ENCODE measurements around the gene PABPN1. TPM values are rescaled to one million over a fixed set of nuclear protein-coding genes. Genes with fewer than 3 reads are reported as not detected.

PABPN1 gene
- total and polyA plus RNA-seq, 2 of the 13 experiments (the other 11 are each of a cell fraction or from before 2014, with no cell fraction given) = 233 to 524 TPM

DNA sequence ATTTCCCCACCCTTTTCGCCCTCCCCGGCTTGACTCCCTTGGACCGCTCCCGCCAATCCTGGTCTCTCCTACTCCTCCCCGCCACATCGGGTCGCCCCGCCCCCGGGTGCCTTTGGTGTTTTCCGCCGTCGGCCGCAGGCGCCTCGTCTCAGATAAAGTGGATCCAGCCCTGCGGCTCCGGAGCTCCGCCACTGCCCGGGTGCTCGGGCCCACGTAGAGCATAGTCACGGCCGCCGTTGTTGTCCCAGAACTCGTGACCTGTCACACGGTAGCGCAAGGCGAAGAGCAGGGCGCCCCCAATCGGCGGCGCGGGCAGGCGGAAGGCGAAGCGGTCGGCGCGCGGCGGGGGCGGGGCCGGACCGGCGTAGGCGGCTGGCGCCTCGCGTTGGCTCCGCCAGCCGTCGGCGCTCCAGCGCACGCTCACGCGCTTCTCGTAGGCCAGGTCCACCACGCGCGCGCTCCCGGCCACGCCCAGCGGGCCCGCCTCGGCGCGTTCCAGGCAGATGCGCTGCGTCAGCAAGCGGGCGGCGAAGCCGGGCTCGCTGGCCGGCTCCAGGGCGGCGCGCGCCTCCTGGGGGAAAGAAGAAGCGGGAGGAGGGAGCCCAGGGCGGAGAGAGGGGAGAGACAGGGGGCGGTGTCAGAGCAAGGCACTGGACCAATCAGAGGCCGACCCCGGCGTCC is 19.8 kb upstream of the PABPN1 start (continued):
- TF ChIP-seq, protein P1, sequence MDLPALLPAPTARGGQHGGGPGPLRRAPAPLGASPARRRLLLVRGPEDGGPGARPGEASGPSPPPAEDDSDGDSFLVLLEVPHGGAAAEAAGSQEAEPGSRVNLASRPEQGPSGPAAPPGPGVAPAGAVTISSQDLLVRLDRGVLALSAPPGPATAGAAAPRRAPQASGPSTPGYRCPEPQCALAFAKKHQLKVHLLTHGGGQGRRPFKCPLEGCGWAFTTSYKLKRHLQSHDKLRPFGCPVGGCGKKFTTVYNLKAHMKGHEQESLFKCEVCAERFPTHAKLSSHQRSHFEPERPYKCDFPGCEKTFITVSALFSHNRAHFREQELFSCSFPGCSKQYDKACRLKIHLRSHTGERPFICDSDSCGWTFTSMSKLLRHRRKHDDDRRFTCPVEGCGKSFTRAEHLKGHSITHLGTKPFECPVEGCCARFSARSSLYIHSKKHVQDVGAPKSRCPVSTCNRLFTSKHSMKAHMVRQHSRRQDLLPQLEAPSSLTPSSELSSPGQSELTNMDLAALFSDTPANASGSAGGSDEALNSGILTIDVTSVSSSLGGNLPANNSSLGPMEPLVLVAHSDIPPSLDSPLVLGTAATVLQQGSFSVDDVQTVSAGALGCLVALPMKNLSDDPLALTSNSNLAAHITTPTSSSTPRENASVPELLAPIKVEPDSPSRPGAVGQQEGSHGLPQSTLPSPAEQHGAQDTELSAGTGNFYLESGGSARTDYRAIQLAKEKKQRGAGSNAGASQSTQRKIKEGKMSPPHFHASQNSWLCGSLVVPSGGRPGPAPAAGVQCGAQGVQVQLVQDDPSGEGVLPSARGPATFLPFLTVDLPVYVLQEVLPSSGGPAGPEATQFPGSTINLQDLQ (CRISPR knock-in tag; IDR thresholded peaks at IDR 0.05) = no peak
- peak; percentile 85 for TF ChIP-seq MIXL1 (CRISPR knock-in tag; IDR thresholded peaks at IDR 0.05)
- peak; percentile 28; the same call in 1 of the 2 replicates for TF ChIP-seq NFKB2 (CRISPR knock-in tag; IDR thresholded peaks at IDR 0.05; ENCODE audit: borderline replicate concordance)
- peak; percentile 82; the same call in 1 of the 2 replicates for TF ChIP-seq ZKSCAN8 (CRISPR knock-in tag; IDR thresholded peaks at IDR 0.05; ENCODE audit: borderline replicate concordance)
- no peak for TF ChIP-seq ZNF235 (CRISPR knock-in tag; IDR thresholded peaks at IDR 0.05; ENCODE audit: borderline replicate concordance)
- peak; percentile 12; the same call in 1 of the 2 replicates for TF ChIP-seq PITX1 (CRISPR knock-in tag; IDR thresholded peaks at IDR 0.05)
- TF ChIP-seq, protein P2, sequence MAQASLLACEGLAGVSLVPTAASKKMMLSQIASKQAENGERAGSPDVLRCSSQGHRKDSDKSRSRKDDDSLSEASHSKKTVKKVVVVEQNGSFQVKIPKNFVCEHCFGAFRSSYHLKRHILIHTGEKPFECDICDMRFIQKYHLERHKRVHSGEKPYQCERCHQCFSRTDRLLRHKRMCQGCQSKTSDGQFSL (CRISPR knock-in tag; IDR thresholded peaks at IDR 0.05) = peak; percentile 28; the same call in 1 of the 2 replicates
- 0 out of 2 replicates have a peak, but pooled peaks have one; percentile 61 for TF ChIP-seq ZNF720 (CRISPR knock-in tag; IDR thresholded peaks at IDR 0.05)
- peak; percentile 94 for TF ChIP-seq ZNF138 (CRISPR knock-in tag; IDR thresholded peaks at IDR 0.05; ENCODE audit: low read depth)
- TF ChIP-seq ZNF652 (CRISPR knock-in tag; IDR thresholded peaks at IDR 0.05; ENCODE audit: borderline replicate concordance, low read depth) = no peak; the same call in 1 of the 2 replicates
- peak; percentile 94 for TF ChIP-seq SALL1 (CRISPR knock-in tag; IDR thresholded peaks at IDR 0.05)
- no peak for TF ChIP-seq ZNF790 (CRISPR knock-in tag; IDR thresholded peaks at IDR 0.05; ENCODE audit: borderline replicate concordance)
- TF ChIP-seq FOXO1 (CRISPR knock-in tag; IDR thresholded peaks at IDR 0.05) = peak; percentile 97
- peak; percentile 29; the same call in 1 of the 2 replicates for TF ChIP-seq ZBTB38 (CRISPR knock-in tag; IDR thresholded peaks at IDR 0.05)
- no peak; the same call in 1 of the 2 replicates for TF ChIP-seq CHD4 (IDR thresholded peaks at IDR 0.05; ENCODE audit: borderline replicate concordance, low read length)
- TF ChIP-seq SUZ12 (IDR thresholded peaks at IDR 0.05; ENCODE audit: low read depth, low read length) = no peak
- TF ChIP-seq, protein P3, sequence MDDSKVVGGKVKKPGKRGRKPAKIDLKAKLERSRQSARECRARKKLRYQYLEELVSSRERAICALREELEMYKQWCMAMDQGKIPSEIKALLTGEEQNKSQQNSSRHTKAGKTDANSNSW (CRISPR knock-in tag; IDR thresholded peaks at IDR 0.05; ENCODE audit: borderline replicate concordance) = no peak
- no peak for TF ChIP-seq ZNF33A (CRISPR knock-in tag; IDR thresholded peaks at IDR 0.05; ENCODE audit: borderline replicate concordance)
- TF ChIP-seq, protein P4, sequence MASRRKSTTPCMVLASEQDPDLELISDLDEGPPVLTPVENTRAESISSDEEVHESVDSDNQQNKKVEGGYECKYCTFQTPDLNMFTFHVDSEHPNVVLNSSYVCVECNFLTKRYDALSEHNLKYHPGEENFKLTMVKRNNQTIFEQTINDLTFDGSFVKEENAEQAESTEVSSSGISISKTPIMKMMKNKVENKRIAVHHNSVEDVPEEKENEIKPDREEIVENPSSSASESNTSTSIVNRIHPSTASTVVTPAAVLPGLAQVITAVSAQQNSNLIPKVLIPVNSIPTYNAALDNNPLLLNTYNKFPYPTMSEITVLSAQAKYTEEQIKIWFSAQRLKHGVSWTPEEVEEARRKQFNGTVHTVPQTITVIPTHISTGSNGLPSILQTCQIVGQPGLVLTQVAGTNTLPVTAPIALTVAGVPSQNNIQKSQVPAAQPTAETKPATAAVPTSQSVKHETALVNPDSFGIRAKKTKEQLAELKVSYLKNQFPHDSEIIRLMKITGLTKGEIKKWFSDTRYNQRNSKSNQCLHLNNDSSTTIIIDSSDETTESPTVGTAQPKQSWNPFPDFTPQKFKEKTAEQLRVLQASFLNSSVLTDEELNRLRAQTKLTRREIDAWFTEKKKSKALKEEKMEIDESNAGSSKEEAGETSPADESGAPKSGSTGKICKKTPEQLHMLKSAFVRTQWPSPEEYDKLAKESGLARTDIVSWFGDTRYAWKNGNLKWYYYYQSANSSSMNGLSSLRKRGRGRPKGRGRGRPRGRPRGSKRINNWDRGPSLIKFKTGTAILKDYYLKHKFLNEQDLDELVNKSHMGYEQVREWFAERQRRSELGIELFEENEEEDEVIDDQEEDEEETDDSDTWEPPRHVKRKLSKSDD (CRISPR knock-in tag; IDR thresholded peaks at IDR 0.05; ENCODE audit: low read depth) = peak; percentile 97
- peak; percentile 83 for TF ChIP-seq FOXK2 (IDR thresholded peaks at IDR 0.05)
- no peak for TF ChIP-seq SMARCC2 (IDR thresholded peaks at IDR 0.05)
- TF ChIP-seq NFE2L2 (IDR thresholded peaks at IDR 0.05; ENCODE audit: low read length) = no peak
- no peak; the same call in none of the 2 replicates for TF ChIP-seq AHR (CRISPR knock-in tag; IDR thresholded peaks at IDR 0.05)
- TF ChIP-seq KLF15 (CRISPR knock-in tag; IDR thresholded peaks at IDR 0.05; ENCODE audit: borderline replicate concordance) = no peak
- TF ChIP-seq SMAD1 (CRISPR knock-in tag; IDR thresholded peaks at IDR 0.05; ENCODE audit: borderline replicate concordance, low read depth) = 0 out of 2 replicates have a peak, but pooled peaks have one; percentile 43
- TF ChIP-seq HNF4A (CRISPR knock-in tag; IDR thresholded peaks at IDR 0.05) = peak; percentile 51
